COR-L47 (cell line): Measurements from ENCODE around the gene EMILIN1.
A peak's percentile ranks its signal among the peaks of the same experiment; 100 is the strongest.

Experiments
- DNase-seq: peaks from one replicate; lab custom pipeline; 2025; lab: John Stamatoyannopoulos, UW

Gene EMILIN1

DNA sequence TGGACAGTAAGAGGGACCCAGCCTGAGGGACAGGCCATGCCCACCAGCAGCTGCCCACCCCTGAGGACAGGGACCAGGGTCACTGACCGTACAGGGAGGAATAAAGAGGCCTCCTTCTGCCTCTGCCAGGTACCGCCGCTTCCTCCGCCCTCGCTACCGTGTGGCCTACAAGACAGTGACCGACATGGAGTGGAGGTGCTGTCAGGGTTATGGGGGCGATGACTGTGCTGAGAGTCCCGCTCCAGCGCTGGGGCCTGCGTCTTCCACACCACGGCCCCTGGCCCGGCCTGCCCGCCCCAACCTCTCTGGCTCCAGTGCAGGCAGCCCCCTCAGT is 2.2 kb downstream of the EMILIN1 start:
- DNase-seq = no peak

DNA sequence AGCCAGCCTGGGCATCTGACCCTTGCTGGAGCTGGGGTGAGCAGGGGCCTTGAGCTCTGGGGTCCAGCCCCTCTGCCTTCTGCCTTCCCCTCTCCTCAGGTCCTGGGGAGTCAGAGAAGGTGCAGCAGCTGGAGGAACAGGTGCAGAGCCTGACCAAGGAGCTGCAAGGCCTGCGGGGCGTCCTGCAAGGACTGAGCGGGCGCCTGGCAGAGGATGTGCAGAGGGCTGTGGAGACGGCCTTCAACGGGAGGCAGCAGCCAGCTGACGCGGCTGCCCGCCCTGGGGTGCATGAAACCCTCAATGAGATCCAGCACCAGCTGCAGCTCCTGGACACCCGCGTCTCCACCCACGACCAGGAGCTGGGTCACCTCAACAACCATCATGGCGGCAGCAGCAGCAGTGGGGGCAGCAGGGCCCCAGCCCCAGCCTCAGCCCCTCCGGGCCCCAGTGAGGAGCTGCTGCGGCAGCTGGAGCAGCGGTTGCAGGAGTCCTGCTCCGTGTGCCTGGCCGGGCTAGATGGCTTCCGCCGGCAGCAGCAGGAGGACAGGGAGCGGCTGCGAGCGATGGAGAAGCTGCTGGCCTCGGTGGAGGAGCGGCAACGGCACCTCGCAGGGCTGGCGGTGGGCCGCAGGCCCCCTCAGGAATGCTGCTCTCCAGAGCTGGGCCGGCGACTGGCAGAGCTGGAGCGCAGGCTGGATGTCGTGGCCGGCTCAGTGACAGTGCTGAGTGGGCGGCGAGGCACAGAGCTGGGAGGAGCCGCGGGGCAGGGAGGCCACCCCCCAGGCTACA is 3.8 kb downstream of the EMILIN1 start:
- no peak for DNase-seq

DNA sequence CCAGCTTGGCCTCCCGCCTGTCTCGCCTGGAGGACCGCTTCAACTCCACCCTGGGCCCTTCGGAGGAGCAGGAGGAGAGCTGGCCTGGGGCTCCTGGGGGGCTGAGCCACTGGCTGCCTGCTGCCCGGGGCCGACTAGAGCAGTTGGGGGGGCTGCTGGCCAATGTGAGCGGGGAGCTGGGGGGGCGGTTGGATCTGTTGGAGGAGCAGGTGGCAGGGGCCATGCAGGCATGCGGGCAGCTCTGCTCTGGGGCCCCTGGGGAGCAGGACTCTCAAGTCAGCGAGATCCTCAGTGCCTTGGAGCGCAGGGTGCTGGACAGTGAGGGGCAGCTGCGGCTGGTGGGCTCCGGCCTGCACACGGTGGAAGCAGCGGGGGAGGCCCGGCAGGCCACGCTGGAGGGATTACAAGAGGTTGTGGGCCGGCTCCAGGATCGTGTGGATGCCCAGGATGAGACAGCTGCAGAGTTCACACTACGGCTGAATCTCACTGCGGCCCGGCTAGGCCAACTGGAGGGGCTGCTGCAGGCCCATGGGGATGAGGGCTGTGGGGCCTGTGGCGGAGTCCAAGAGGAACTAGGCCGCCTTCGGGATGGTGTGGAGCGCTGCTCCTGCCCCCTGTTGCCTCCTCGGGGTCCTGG is 4.5 kb downstream of the EMILIN1 start:
- DNase-seq = no peak

DNA sequence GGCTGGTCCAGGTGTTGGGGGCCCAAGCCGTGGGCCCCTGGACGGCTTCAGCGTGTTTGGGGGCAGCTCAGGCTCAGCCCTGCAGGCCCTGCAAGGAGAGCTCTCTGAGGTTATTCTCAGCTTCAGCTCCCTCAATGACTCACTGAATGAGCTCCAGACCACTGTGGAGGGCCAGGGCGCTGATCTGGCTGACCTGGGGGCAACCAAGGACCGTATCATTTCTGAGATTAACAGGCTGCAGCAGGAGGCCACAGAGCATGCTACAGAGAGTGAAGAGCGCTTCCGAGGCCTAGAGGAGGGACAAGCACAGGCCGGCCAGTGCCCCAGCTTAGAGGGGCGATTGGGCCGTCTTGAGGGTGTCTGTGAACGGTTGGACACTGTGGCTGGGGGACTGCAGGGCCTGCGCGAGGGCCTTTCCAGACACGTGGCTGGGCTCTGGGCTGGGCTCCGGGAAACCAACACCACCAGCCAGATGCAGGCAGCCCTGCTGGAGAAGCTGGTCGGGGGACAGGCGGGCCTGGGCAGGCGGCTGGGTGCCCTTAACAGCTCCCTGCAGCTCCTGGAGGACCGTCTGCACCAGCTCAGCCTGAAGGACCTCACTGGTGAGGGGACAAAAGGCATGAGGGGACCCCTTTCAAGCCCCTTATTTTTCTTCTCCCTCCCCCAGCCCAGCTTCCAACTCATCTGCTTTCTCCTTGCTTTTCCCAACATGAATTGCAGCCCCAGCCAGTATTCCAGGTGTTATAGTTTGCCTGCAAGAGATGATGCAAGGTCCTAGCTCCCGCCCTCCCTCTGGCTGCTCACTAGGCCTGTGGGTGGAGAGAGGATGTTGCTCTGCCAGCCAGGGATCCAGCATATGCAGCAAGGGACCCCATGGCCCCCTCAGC is 5.2 kb downstream of the EMILIN1 start:
- no peak for DNase-seq

DNA sequence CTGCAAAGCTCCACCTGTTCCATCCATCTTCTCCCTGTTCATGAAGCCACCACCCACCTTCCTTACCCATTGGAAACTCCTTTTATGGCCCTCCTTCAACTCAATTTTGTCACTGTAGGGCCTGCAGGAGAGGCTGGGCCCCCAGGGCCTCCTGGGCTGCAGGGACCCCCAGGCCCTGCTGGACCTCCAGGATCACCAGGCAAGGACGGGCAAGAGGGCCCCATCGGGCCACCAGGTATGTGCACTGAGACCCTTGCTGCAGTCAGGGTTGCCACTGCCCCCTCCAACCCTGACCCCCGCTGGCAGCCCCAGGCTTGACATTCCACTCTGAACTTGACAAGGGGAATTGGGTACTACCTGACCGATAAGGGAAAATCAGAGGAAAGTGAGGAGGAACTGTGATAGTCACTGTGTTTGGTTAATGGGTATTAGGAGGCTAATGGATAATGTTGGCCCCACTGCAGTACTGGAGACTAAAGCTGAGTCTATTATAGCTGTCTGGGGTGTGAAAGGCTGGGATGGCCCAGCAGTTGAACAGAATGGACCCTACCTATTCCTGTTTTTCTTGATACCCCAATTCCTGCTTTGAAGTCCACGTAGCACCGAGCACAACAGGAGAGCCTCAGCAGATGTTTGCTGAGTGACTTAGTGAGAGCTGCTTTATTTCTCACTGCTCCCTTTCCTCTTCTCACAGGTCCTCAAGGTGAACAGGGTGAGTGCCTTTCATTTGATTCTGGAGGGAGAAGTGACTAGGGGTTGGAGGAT is 6.1 kb downstream of the EMILIN1 start:
- DNase-seq = no peak

DNA sequence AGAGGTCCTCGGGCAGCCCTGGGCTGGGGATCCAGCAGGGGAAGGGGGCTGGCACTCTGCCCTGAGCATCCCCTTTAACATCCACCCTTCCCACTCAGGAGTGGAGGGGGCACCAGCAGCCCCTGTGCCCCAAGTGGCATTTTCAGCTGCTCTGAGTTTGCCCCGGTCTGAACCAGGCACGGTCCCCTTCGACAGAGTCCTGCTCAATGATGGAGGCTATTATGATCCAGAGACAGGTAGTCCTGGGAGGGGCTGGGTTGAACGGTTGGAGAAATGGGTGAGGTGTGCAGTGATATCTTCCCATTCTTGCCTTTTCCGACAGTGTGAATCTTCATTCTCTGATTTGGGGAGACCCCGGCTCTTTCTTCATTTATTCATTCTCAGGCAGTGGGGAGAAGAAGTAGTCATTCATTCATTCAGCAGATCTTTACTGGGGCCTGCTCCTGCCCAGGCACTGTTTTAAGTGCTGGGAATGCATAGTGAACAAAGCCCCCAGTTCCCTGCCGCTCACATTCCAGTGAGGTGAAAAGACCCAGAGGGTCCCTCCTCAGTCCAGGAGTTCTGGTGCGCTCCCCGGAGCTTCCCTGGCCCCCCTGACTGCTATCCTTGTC is 6.8 kb downstream of the EMILIN1 start:
- no peak for DNase-seq

DNA sequence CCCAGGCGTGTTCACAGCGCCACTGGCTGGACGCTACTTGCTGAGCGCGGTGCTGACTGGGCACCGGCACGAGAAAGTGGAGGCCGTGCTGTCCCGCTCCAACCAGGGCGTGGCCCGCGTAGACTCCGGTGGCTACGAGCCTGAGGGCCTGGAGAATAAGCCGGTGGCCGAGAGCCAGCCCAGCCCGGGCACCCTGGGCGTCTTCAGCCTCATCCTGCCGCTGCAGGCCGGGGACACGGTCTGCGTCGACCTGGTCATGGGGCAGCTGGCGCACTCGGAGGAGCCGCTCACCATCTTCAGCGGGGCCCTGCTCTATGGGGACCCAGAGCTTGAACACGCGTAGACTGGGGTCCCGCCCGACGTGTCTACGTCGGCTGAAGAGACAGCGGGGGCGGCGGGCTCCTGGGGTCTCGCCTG is 7.3 kb downstream of the EMILIN1 start:
- peak; percentile 7 for DNase-seq

DNA sequence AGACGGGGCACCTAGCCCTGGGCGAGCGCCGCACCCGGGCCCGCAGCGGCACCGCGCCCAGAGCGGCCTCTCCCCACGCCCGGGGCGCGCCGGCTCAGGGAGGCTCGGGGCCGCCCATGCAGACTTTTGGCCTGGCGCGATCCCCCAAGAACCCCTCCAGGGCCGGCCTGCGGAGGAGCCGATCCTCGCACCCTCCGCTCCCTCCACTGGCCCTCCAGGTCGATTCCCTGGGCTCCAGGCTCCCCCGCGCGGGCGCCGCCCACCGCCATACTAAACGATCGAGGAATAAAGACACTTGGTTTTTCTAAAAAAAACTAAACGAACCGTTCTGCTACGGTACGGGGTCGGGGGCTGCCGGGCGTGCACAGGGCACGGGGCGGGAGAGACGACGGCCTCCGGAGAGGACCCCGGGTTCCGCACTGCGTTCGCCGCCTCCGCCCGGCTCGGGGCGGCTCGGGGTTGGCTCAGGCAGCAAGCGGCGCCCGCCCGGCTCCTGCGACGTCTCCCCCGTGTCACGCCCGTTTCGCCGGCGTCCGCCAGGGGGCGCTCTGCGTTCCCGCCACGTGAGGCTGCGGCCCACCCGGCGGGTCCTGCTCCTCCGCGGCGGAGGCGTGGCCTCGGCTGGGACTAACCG is 7.8 kb downstream of the EMILIN1 start:
- peak; percentile 87 for DNase-seq

DNA sequence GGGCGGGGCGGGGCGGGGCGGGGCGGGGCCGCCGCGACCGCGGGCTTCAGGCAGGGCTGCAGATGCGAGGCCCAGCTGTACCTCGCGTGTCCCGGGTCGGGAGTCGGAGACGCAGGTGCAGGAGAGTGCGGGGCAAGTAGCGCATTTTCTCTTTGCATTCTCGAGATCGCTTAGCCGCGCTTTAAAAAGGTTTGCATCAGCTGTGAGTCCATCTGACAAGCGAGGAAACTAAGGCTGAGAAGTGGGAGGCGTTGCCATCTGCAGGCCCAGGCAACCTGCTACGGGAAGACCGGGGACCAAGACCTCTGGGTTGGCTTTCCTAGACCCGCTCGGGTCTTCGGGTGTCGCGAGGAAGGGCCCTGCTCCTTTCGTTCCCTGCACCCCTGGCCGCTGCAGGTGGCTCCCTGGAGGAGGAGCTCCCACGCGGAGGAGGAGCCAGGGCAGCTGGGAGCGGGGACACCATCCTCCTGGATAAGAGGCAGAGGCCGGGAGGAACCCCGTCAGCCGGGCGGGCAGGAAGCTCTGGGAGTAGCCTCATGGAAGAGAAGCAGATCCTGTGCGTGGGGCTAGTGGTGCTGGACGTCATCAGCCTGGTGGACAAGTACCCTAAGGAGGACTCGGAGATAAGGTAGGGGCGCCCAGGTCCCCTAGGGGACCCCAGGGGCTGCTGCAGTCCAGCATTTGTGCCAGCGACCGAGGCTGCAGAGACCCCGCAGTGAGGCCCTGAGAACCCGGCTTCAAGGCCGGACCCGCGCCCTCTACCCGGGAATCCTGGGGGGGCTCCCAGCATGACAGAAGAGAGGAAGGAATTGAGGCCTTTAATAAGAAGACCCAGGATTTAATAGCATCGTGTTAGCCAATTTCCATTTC is 8.5 kb downstream of the EMILIN1 start, which contains the start of gene KHK:
Gene KHK, plus strand, starts transcription at position 49 of the 870 bp plus-strand sequence. Its CDS starts 488 bp downstream, at position 537.
- peak; percentile 65 for DNase-seq

DNA sequence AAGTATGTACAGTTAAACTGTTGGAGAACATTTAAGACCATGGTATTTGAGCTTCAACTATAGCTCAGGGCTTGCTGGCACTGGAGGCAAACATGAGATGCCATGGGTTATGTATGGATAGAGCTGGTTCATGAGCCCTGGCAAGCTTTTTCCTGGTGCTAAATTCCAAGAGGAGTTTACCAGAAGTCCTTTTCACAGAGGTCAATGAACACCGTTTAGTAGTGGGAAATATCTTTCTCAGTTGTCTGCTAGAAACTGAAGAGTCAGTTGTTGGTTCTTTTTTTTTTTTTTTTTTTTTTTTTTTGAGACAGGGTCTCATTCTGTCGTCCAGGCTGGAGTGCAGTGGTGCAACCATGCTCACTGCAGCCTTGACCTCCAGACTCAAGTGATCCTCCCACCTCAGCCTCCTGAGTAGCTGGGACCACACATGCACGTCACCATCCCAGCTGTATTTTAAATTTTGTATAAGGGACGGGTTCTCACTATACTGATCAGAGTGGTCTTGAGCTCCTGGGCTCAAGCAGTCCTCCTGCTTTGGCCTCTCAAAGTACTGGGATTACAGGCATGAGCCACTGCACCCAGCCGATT is 9.5 kb downstream of the EMILIN1 start:
- DNase-seq = no peak

DNA sequence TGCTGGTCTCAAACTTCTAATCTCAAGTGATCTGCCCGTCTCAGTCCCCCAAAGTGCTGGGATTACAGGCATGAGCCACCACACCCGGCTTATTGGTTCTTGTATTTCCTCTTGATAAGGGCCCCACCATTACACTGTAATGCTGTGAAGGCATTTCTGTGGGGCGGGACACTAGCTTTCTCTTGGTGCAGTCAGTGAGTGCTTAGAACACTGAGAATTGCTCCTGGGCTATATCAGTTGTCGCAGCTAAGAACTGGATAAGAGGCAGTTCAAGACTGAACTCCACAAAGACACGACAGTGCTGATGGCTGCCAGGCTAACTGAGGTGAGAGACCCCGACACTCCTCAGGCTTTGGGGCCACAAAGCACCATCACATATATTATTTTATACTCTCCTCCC is 10.2 kb downstream of the EMILIN1 start:
- no peak for DNase-seq

DNA sequence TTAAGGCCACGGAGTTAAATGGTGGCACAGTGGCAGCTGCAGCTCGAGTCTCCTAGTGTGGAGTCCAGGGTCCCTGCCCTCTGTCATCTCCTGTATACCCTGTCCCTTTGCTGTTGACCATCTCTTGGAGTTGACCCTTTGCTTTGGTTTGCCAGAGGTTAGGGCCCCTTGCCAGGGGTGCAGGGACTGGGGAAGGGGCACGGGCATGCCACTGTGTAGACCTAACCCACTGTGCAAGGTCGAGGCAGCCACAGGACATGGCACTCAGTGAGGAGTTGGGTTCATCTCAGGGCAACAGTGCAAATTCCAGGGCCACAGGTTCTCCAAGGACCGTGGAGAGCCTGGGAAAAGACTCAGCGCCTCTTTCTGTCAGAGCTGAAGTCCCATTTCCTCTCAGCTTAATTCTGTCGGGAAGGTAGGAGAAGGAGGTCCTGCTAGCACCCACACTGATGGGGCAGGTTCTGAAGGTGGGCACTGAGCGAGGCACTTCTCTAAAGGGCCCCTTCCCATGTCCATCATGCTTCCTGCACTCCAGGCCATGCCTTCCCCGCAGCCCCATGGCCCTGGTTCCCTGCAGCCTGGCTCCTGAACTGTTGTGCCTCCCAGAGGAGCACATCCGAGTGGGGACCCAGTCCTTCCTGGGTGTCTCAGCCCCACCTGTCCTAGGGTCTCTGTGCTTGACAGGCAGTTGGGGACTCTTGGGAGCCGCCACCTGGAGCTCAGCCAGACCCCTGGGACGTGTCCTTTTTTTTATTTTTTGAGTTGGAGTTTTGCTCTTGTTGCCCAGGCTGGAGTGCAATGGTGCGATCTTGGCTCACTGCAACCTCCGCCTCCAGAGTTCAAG is 10.9 kb downstream of the EMILIN1 start:
- no peak for DNase-seq

DNA sequence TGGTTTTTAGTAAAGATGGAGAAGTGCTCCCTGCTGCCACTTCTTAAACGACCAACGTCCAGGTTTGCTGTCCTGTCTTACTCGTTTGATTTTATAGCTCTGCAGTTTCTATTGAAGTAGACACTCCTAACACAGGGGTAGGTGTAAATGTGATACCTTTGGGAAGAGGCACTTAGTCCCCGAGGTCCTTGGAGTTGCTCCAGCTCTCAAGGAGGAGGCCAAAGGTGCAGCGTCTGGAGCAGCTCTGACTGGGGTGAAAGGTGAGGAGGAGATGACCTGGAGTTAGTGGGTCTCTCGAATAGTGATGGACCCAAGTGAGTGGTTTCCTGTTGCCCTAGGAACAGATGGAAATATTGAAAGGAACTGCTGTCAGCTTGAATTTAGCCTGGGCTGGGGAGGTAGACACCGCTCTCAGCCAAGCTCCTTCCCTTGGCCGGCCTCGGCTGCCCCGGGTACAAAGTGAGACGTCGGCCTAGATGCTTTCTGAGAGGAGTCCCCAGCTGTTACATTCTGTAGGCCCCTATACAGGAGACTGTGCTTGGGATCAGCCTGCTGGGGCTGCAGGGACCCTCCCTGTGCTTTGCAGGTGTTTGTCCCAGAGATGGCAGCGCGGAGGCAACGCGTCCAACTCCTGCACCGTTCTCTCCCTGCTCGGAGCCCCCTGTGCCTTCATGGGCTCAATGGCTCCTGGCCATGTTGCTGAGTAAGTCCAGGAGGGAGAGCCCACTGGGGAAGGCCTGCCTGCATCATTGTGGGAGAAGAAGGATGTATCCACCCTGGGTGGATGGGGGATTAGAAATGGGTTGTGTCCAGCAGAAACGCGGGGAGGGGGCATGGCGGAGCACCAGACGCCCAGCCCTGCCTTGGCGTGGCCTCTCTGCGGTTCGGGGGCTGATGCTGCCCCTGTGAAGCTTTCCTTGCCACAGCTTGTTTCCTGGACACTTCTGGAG is 13.6 kb downstream of the EMILIN1 start:
- DNase-seq = no peak

DNA sequence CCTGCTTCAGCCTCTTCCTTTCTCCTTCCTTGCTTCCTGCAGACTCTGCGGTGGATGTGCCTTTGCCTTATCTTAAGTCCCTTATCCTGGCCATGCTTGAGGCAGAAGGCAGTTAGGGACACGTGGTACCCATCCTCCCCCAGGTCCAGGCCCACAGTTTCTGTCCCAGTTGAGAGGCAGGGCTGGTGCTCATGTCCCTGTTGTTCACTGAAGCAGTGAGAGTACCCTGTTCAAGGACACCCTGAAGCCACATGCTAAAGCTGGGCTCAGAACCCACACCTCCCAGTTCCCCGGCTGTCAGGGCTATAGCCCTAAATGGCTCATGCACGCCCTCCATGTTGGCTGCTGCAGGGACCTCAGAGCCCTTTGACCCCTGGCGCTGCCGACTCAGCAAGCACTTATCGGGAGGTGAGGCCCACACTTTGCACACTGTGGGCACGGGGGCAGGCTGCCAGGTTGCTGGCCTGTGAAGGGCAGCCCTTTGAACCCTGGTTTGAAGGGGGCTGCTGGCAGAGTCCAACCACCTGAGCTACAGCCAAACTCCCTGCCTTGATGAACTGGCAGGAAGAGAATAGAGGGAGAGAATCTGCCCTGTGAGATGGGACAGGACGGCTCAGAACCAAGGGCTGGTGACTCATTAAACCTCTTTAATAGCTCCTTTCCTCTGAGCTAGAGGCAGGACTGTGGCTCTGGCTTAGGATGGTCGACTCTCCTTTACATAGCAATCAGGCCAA is 14.4 kb downstream of the EMILIN1 start:
- no peak for DNase-seq

DNA sequence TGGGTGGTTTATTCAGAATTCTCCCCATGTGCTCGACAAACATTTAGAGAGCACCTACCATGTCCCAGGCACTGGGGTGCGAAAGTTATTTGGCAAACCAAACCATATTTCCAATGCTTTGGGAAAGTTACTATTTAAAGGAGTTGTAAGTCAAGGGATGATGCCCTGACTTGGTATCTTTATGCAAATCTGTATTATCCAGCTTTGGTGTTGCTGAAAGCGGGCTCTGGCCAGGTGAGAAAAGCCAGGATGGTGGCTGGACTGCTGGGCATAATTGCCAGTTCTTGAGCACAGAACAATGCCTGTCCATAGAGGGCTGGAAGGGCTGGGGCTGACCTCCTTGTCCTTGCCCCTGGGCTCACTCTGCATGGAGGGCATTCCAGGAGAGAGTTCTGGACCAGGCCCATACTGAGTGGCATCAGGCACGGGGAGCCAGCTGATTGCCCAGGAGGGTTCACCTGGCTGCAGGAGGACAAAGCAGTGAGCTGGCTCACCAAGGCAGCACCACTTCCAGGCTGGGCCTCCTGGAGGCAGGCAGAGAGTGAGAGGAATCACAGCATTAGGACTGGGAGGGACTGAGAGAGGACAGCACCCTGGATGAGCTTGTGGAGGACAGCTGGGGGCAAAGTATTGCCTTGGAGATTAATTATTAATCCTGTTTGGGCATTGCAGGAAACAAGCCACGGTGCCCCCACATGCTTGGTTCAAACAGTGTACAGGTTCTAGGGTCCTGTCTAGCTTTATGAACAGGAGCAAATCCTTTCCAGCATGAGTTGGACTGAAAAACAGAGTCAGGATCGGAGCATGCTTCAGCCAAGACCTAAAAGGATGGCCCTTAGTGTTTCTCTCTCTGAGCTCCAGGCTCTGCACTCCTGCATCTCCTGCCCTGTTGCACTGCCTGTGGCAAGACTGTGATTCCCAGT is 15.3 kb downstream of the EMILIN1 start:
- DNase-seq = no peak
